PFSK-1 (cell line): ENCODE results near the gene VAV2.

ENCODE experiments used
- FOXP2 ChIP-seq: optimal IDR thresholded peaks from 2 replicates; pipeline ENCODE3; 2011; ENCODE audit warnings: borderline replicate concordance, control low read depth, inconsistent platforms; ENCODE audit not compliant: insufficient read depth; ENCODE audit errors: extremely low read length, extremely low read depth
- POLR2AphosphoS5 ChIP-seq: IDR thresholded peaks from 2 replicates; pipeline ENCODE4 v1.6.1; 2012; ENCODE audit warnings: low read depth, mild to moderate bottlenecking, control low read depth, low read length, moderate library complexity
- SIN3A ChIP-seq: IDR thresholded peaks from 2 replicates; pipeline ENCODE4 v1.6.1; 2012; ENCODE audit warnings: mild to moderate bottlenecking, low read length, moderate library complexity, borderline replicate concordance; ENCODE audit not compliant: insufficient read depth
- TAF1 ChIP-seq: IDR thresholded peaks from 2 replicates; pipeline ENCODE4 v1.6.1; 2012; ENCODE audit warnings: low read length, control low read depth, borderline replicate concordance; ENCODE audit not compliant: insufficient read depth
- TF ChIP-seq, protein P1 (sequence below), 2 experiments: IDR thresholded peaks; 2 replicates each; pipeline versions ENCODE4 v1.6.1 to v1.8.0; 2011 to 2012; ENCODE audit warnings: low read depth in 2 of 2, low read length in 2 of 2, control low read depth in 1 of 2, inconsistent platforms in 1 of 2, mild to moderate bottlenecking in 1 of 2, moderate library complexity in 1 of 2; ENCODE audit not compliant: insufficient read depth in 1 of 2

VAV2 gene

DNA sequence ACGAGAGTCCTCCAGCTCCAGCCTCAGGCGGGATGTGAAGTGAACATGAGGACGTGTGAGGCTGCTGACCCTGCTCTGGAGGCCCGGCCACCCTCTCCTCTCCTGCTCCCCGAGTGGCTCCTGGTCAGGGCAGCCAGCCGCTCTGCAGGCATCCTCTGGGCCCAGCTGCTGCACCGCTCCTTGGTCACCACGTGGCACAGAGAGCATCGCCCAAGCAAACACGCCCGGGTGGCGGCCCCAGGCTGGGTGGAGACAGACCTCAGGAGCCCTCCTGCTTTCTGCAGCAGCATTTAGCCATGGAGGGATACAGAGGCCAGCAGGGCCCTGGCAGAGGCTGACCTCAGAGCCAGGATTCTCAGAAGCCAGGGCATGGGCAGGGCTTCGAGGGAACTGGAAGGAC, 184.3 kb downstream of the VAV2 start:
- TF ChIP-seq, protein P1, sequence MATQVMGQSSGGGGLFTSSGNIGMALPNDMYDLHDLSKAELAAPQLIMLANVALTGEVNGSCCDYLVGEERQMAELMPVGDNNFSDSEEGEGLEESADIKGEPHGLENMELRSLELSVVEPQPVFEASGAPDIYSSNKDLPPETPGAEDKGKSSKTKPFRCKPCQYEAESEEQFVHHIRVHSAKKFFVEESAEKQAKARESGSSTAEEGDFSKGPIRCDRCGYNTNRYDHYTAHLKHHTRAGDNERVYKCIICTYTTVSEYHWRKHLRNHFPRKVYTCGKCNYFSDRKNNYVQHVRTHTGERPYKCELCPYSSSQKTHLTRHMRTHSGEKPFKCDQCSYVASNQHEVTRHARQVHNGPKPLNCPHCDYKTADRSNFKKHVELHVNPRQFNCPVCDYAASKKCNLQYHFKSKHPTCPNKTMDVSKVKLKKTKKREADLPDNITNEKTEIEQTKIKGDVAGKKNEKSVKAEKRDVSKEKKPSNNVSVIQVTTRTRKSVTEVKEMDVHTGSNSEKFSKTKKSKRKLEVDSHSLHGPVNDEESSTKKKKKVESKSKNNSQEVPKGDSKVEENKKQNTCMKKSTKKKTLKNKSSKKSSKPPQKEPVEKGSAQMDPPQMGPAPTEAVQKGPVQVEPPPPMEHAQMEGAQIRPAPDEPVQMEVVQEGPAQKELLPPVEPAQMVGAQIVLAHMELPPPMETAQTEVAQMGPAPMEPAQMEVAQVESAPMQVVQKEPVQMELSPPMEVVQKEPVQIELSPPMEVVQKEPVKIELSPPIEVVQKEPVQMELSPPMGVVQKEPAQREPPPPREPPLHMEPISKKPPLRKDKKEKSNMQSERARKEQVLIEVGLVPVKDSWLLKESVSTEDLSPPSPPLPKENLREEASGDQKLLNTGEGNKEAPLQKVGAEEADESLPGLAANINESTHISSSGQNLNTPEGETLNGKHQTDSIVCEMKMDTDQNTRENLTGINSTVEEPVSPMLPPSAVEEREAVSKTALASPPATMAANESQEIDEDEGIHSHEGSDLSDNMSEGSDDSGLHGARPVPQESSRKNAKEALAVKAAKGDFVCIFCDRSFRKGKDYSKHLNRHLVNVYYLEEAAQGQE (IDR thresholded peaks at IDR 0.05; ENCODE audit: insufficient read depth in 1 of 2, low read depth in 2 of 2, low read length in 2 of 2) = no peak

DNA sequence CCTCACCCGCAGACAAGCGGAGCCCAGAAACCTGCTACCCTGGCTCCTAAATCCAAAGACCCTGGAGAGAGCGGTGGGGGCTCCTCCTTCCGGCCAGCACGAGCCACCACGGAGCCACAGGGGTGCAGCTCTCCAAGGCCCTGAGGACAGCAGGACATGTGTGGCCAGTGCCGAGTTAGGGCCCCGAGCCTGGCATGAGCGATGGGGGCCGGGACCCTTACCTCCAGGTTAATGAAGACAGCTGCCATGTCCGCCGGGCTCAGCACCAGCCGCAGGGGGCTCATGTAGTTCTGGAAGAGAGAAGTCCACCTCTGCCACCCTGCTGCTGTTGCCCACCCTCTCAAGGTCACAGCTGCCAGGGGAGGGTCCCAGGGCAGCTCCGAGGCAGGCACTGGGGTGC, 185.1 kb downstream of the VAV2 start:
- TF ChIP-seq SIN3A (no peak), POLR2AphosphoS5 (no peak), FOXP2 (no peak), TAF1 (no peak)
- TF ChIP-seq, protein P1 (IDR thresholded peaks at IDR 0.05; ENCODE audit: insufficient read depth in 1 of 2, low read depth in 2 of 2, low read length in 2 of 2) = no peak

DNA sequence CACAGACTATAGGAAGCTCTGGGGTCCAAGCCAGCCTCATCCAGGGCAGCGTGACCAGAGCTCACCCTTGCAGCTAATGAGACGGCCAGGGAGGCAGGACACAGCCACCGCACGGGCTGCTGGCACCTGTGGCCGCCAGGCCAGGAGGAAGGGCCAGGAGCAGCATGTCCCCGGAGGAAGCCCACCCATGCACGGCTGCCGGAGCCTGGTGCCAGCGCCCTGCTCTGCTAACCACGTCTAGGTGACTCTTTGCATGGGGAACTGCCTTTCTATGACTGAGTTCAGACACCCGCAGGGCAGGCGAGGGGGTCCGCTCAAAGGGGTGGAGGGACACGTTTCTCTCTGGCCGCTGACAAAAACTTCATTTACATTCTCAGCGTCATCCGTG, 185.5 kb downstream of the VAV2 start:
- TF ChIP-seq SIN3A = no peak
- TF ChIP-seq POLR2AphosphoS5 = no peak
- TF ChIP-seq, protein P1 (IDR thresholded peaks at IDR 0.05; ENCODE audit: insufficient read depth in 1 of 2, low read depth in 2 of 2, low read length in 2 of 2) = no peak
- TF ChIP-seq FOXP2 = no peak

GRCh38 chr9:133805876-133806622, 186.1 kb downstream of the VAV2 start:
- TF ChIP-seq FOXP2 (no peak), TAF1 (no peak), POLR2AphosphoS5 (no peak)
- TF ChIP-seq, protein P1 (IDR thresholded peaks at IDR 0.05; ENCODE audit: insufficient read depth in 1 of 2, low read depth in 2 of 2, low read length in 2 of 2) = no peak

GRCh38 chr9:133804199-133804598, 187.9 kb downstream of the VAV2 start:
- TF ChIP-seq POLR2AphosphoS5 (no peak), FOXP2 (no peak), TAF1 (no peak)

- TF ChIP-seq POLR2AphosphoS5 = no peak
- TF ChIP-seq FOXP2 = no peak
- TF ChIP-seq TAF1 = no peak
- no peak for TF ChIP-seq SIN3A
- TF ChIP-seq, protein P1 (IDR thresholded peaks at IDR 0.05; ENCODE audit: insufficient read depth in 1 of 2, low read depth in 2 of 2, low read length in 2 of 2) = no peak
Observed at GRCh38 chr9:133803745-133804144, 188.4 kb downstream of the VAV2 start.
